ENCODE measurements around the gene NTF4.

DNA sequence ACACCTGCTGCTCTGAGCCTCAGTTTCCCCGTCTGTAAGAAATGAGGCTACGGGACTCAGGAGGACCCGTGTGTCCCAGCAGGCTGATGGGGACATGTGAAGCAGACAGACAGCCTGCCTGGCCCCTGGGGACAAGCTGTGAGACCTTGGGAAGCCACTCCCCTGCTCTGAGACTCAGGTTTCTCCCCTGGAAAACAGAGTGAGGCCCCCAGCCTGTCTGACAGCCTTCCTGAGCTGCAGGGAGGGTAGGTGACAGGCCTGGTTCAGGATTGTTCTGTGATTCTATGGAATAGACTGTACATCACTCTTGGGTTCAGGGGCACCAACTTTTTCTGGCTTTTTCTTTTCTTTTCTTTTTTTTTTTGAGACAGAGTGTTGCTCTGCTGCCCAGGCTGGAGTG is 2.9 kb upstream of the NTF4 start:
- TF ChIP-seq EZH2 (IDR thresholded peaks at IDR 0.05; ENCODE audit: low read length, unreplicated experiment), result no peak
- TF ChIP-seq, protein P1, sequence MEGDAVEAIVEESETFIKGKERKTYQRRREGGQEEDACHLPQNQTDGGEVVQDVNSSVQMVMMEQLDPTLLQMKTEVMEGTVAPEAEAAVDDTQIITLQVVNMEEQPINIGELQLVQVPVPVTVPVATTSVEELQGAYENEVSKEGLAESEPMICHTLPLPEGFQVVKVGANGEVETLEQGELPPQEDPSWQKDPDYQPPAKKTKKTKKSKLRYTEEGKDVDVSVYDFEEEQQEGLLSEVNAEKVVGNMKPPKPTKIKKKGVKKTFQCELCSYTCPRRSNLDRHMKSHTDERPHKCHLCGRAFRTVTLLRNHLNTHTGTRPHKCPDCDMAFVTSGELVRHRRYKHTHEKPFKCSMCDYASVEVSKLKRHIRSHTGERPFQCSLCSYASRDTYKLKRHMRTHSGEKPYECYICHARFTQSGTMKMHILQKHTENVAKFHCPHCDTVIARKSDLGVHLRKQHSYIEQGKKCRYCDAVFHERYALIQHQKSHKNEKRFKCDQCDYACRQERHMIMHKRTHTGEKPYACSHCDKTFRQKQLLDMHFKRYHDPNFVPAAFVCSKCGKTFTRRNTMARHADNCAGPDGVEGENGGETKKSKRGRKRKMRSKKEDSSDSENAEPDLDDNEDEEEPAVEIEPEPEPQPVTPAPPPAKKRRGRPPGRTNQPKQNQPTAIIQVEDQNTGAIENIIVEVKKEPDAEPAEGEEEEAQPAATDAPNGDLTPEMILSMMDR (conservative IDR thresholded peaks at IDR 0.05; ENCODE audit: low read depth, low read length), result no peak

Data from PC-3 (cell line).